Measurements from ENCODE around the gene FBF1.

DNA sequence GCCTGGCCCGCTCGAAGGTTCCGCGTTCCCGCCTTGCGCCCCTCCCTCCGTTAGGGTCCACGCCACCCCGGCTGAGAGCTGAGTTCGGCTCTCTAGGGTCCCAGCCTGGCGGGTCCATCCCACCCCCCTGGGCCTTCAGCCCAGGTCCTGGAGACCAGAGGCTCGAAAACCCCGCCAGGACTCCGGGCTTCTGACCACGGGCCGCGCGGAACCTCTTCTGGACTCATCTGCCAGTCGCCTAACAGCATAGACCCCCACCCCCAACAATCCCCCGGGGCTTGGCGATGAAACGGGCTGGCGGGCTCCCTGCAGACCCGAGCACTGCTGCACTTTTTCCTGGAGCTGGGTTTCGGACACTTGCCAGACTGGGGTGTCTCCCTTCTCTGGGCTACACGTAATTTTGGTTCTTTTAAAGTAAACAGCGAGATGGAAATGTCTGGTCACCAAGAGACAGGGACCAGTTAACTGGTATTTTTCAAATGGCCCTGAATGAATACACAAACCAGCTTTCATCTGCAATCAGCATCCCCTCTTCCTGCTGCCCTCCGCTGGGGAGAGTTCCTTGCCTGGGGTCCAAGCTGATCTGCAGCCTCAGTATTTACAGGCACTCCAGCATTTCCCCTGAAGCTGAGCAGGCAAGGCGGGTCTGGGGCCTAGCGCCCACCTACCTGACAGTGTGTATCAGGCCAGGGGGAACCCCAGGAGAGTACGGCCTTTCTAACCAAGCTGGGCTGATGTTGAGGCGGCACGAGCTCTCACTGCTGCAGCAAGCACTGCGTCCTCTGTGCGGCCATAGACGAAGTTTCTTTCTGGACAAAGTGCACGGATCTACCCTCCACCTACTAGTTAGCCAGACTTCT, 43.5 kb downstream of the FBF1 start:
- TF ChIP-seq POLR2A (IDR thresholded peaks at IDR 0.05) (no peak), CTCF (IDR thresholded peaks at IDR 0.05 in 4 of 5, conservative IDR thresholded peaks at IDR 0.05 in 1 of 5) (no peak)
